HCT116 (cell line): ENCODE data around the gene CDK16. TPM values are rescaled to one million over a fixed set of nuclear protein-coding genes. Genes with fewer than 3 reads are reported as not detected.

Experiments used
- ATAC-seq: fragments of 200-7000 bp; cut with Tn5 transposase; 2 replicates; pipeline ENCODE4 v1.9.1; 2020; ENCODE audit warnings: mild to moderate bottlenecking, moderate library complexity
- BruUV-seq: library from RNA; stranded (reverse); fragments of 400-500 nt; replicated peaks from 2 replicates; lab custom pipeline; 2021; lab: Mats Ljungman, UMichigan
- CTCF ChIA-PET: fragments of 300-600 bp; sonication (Branson Sonifier 250); formaldehyde crosslinking; loops from one replicate; lab custom pipeline; 2021; ENCODE audit warnings: antibody characterized with exemption; lab: Charles Lee
- POLR2A ChIA-PET: fragments of 300-600, 350-600 bp; sonication (Branson Sonifier 250); formaldehyde crosslinking; loops from one replicate; lab custom pipeline; 2021; ENCODE audit warnings: antibody characterized with exemption; lab: Charles Lee
- RAD21 ChIA-PET, 2 experiments: fragments of 300-600 bp; sonication (Branson Sonifier 250); formaldehyde crosslinking; loops; one replicate each; lab custom pipeline; 2023; ENCODE audit warnings: low total read pairs in 2 of 2; ENCODE audit not compliant: uncharacterized antibody in 2 of 2, unreplicated experiment in 2 of 2, low non-redundant PET in 1 of 2; lab: Charles Lee
- DNase-seq: peaks from one replicate; pipeline ENCODE4 v3.0.0-alpha.2; 2010; ENCODE audit warnings: low read depth, low spot score
- H2AFZ ChIP-seq: fragments of 200-600 bp; shearing (Covaris generic), sonication (generic); 2 replicates; pipeline ENCODE4 v1.6.1; 2017; ENCODE audit warnings: low read depth, mixed run types, mixed read lengths, antibody characterized with exemption, low read length; ENCODE audit not compliant: poor library complexity, severe bottlenecking
- H3K27ac ChIP-seq: 2 replicates; pipeline ENCODE4 v1.5.1; 2012; ENCODE audit warnings: low read depth, low read length
- H3K27me3 ChIP-seq: fragments of 200-600 bp; sonication (generic); 2 replicates; pipeline ENCODE4 v1.6.1; 2016; ENCODE audit warnings: mixed run types, low read length, mixed read lengths; ENCODE audit not compliant: insufficient read depth
- H3K36me3 ChIP-seq, 2 experiments: fragments of 200-500 bp in 1 of 2; fragments of 200-600 bp in 1 of 2; sonication (Bioruptor generic) in 1 of 2; sonication (generic) in 1 of 2; 2 replicates each; pipeline versions ENCODE4 v1.5.1 to v1.6.1; 2014 to 2016; ENCODE audit warnings: low read length in 2 of 2, inconsistent platforms in 1 of 2, mixed read lengths in 1 of 2, mixed run types in 1 of 2; ENCODE audit not compliant: insufficient read depth in 2 of 2, control insufficient read depth in 1 of 2
- H3K4me1 ChIP-seq, 2 experiments: fragments of 200-600 bp in 1 of 2; sonication (generic) in 1 of 2; 2 replicates each; pipeline versions ENCODE4 v1.5.1 to v1.6.1; 2012 to 2017; ENCODE audit warnings: low read length in 2 of 2, inconsistent platforms in 1 of 2, mild to moderate bottlenecking in 1 of 2, mixed read lengths in 1 of 2, mixed run types in 1 of 2, moderate library complexity in 1 of 2; ENCODE audit not compliant: insufficient read depth in 2 of 2, control insufficient read depth in 1 of 2
- H3K4me2 ChIP-seq: fragments of 200-600 bp; sonication (generic); 2 replicates; pipeline ENCODE4 v1.6.1; 2017; ENCODE audit warnings: mixed run types, low read length, mixed read lengths
- H3K4me3 ChIP-seq, 2 experiments: fragments of 200-600 bp in 1 of 2; sonication (generic) in 1 of 2; replicated peaks in 1 of 2; 2 replicates each; pipeline ENCODE4 v1.5.1; 2011 to 2016; ENCODE audit warnings: low read length in 2 of 2, control low read depth in 1 of 2, low read depth in 1 of 2, mild to moderate bottlenecking in 1 of 2, mixed read lengths in 1 of 2, mixed run types in 1 of 2
- H3K79me2 ChIP-seq: fragments of 200-600 bp; sonication (generic); 2 replicates; pipeline ENCODE4 v1.6.1; 2017; ENCODE audit warnings: mild to moderate bottlenecking, mixed run types, low read length, moderate library complexity, mixed read lengths; ENCODE audit not compliant: insufficient read depth
- H3K9ac ChIP-seq: fragments of 200-600 bp; sonication (generic); 2 replicates; pipeline ENCODE4 v1.6.1; 2016; ENCODE audit warnings: low read length, mixed read lengths
- H3K9me2 ChIP-seq: fragments of 200-600 bp; sonication (generic), shearing (Covaris generic); 2 replicates; pipeline ENCODE4 v1.6.1; 2017; ENCODE audit warnings: mixed run types, mild to moderate bottlenecking, moderate library complexity; ENCODE audit not compliant: insufficient read depth
- H3K9me3 ChIP-seq, 2 experiments: fragments of 200-500 bp in 1 of 2; fragments of 200-600 bp in 1 of 2; sonication (Bioruptor generic) in 1 of 2; sonication (generic) in 1 of 2; 2 replicates each; pipeline ENCODE4 v1.6.1; 2014 to 2017; ENCODE audit warnings: low read length in 2 of 2, mixed read lengths in 2 of 2, inconsistent platforms in 1 of 2, low read depth in 1 of 2, mild to moderate bottlenecking in 1 of 2, mixed run types in 1 of 2, moderate library complexity in 1 of 2; ENCODE audit not compliant: control insufficient read depth in 1 of 2, insufficient read depth in 1 of 2
- H4K20me1 ChIP-seq: fragments of 200-600 bp; sonication (generic), shearing (Covaris generic); 2 replicates; pipeline ENCODE4 v1.6.1; 2017; ENCODE audit warnings: mixed run types, mild to moderate bottlenecking, moderate library complexity; ENCODE audit not compliant: insufficient read depth
- CBX3 ChIP-seq: IDR thresholded peaks from 2 replicates; pipeline ENCODE4 v1.6.1; 2012; ENCODE audit warnings: low read depth
- FOSL1 ChIP-seq: IDR thresholded peaks from 2 replicates; pipeline ENCODE4 v1.6.1; 2012; ENCODE audit warnings: low read depth
- JUND ChIP-seq: IDR thresholded peaks from 2 replicates; pipeline ENCODE4 v1.6.1; 2012
- SIN3A ChIP-seq: IDR thresholded peaks from 2 replicates; pipeline ENCODE4 v1.6.1; 2012; ENCODE audit warnings: low read depth
- intact Hi-C: fragments of 100-400 bp; cut with micrococcal nuclease; formaldehyde crosslinking; loops from 2 replicates; pipeline ENCODE4 v1.10.0; 2022
- total RNA-seq: library from RNA; stranded (reverse); gene quantifications from one replicate; pipeline ENCODE4 v1.2.1, GENCODE V29; 2021; ENCODE audit not compliant: unreplicated experiment
- TF ChIP-seq, protein P1 (sequence below), 3 experiments: fragments of 200-600 bp in 1 of 3; sonication (generic) in 1 of 3; IDR thresholded peaks in 2 of 3; conservative IDR thresholded peaks in 1 of 3; 2 replicates each; pipeline ENCODE4 v1.5.1; 2012 to 2017; ENCODE audit warnings: low read depth in 2 of 3, low read length in 2 of 3, antibody characterized with exemption in 1 of 3, borderline replicate concordance in 1 of 3, control low read depth in 1 of 3, mild to moderate bottlenecking in 1 of 3, mixed read lengths in 1 of 3, mixed run types in 1 of 3, moderate library complexity in 1 of 3; ENCODE audit not compliant: insufficient read depth in 1 of 3
- TF ChIP-seq, protein P2 (sequence below): IDR thresholded peaks from 2 replicates; pipeline ENCODE4 v1.6.1; 2012
- TF ChIP-seq, protein P3 (sequence below): IDR thresholded peaks from 2 replicates; pipeline ENCODE4 v1.6.1; 2012; ENCODE audit warnings: low read depth

Gene CDK16
- total RNA-seq, 1 experiment from 2014 or later = 131 TPM

DNA sequence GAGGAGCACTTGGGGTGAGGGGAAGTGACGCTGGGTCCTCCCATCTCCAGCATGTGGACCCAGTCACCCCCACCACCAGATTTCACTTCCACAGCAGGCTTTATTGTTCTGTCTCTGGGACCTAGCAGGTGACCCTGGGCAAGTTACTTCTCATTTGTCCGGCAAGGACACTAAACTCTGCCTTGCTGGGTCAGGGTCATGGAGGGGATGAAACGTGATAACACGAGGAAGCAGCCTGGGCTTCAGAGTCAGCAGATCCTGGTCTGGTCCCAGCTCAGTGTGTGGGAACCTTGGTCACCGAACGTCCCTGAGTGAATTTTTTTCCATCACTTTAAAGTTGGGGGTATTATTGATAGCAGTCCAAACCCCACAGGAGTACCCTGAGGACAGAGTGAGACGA lies 21.0 kb upstream of the CDK16 start:
- TF ChIP-seq, protein P1, sequence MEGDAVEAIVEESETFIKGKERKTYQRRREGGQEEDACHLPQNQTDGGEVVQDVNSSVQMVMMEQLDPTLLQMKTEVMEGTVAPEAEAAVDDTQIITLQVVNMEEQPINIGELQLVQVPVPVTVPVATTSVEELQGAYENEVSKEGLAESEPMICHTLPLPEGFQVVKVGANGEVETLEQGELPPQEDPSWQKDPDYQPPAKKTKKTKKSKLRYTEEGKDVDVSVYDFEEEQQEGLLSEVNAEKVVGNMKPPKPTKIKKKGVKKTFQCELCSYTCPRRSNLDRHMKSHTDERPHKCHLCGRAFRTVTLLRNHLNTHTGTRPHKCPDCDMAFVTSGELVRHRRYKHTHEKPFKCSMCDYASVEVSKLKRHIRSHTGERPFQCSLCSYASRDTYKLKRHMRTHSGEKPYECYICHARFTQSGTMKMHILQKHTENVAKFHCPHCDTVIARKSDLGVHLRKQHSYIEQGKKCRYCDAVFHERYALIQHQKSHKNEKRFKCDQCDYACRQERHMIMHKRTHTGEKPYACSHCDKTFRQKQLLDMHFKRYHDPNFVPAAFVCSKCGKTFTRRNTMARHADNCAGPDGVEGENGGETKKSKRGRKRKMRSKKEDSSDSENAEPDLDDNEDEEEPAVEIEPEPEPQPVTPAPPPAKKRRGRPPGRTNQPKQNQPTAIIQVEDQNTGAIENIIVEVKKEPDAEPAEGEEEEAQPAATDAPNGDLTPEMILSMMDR (IDR thresholded peaks at IDR 0.05 in 2 of 3, conservative IDR thresholded peaks at IDR 0.05 in 1 of 3; ENCODE audit: borderline replicate concordance in 1 of 3, insufficient read depth in 1 of 3, low read depth in 2 of 3, low read length in 2 of 3) = no peak
- TF ChIP-seq CBX3 (no peak), FOSL1 (no peak), SIN3A (no peak), JUND (no peak)
- TF ChIP-seq, protein P2, sequence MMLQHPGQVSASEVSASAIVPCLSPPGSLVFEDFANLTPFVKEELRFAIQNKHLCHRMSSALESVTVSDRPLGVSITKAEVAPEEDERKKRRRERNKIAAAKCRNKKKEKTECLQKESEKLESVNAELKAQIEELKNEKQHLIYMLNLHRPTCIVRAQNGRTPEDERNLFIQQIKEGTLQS = no peak
- TF ChIP-seq, protein P3, sequence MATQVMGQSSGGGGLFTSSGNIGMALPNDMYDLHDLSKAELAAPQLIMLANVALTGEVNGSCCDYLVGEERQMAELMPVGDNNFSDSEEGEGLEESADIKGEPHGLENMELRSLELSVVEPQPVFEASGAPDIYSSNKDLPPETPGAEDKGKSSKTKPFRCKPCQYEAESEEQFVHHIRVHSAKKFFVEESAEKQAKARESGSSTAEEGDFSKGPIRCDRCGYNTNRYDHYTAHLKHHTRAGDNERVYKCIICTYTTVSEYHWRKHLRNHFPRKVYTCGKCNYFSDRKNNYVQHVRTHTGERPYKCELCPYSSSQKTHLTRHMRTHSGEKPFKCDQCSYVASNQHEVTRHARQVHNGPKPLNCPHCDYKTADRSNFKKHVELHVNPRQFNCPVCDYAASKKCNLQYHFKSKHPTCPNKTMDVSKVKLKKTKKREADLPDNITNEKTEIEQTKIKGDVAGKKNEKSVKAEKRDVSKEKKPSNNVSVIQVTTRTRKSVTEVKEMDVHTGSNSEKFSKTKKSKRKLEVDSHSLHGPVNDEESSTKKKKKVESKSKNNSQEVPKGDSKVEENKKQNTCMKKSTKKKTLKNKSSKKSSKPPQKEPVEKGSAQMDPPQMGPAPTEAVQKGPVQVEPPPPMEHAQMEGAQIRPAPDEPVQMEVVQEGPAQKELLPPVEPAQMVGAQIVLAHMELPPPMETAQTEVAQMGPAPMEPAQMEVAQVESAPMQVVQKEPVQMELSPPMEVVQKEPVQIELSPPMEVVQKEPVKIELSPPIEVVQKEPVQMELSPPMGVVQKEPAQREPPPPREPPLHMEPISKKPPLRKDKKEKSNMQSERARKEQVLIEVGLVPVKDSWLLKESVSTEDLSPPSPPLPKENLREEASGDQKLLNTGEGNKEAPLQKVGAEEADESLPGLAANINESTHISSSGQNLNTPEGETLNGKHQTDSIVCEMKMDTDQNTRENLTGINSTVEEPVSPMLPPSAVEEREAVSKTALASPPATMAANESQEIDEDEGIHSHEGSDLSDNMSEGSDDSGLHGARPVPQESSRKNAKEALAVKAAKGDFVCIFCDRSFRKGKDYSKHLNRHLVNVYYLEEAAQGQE = no peak
- TF ChIP-seq, all 23 proteins: peak for 0
- H4K20me1 ChIP-seq = no peaks in the 10 kb centered on the region
- DNase-seq = no peak
- POLR2A ChIA-PET = no interaction called here
- H3K27me3 ChIP-seq = no peaks in the 10 kb centered on the region
- peaks cover 7 to 15% of the 10 kb centered on the region in 2 experiments; a peak in 3 of 4 replicates for H3K4me1 ChIP-seq
- H3K9ac ChIP-seq = no peak overlapping the region
- RAD21 ChIA-PET = no interaction called here
- H3K4me2 ChIP-seq = no peak overlapping the region
- no peak overlapping the region for H2AFZ ChIP-seq
- no peak overlapping the region for H3K27ac ChIP-seq
- BruUV-seq = no TSS peak
- intact Hi-C loops = loop anchor here (10.0 kb wide), 1 partner anchor 557 kb away; no protein-coding TSS in a partner anchor
- no peaks in the 10 kb centered on the region for H3K9me2 ChIP-seq
- no peak overlapping the region for H3K4me3 ChIP-seq
- CTCF ChIA-PET = no interaction called here
- peaks cover 74% of the 10 kb centered on the region for H3K79me2 ChIP-seq
- H3K9me3 ChIP-seq = no peaks in the 10 kb centered on the region
- no peak for ATAC-seq
- peaks cover 16 to 36% of the 10 kb centered on the region in 2 experiments; a peak in 3 of 4 replicates for H3K36me3 ChIP-seq
